ENCODE results near the gene TBCCD1. TPM values are rescaled to one million over a fixed set of nuclear protein-coding genes. Genes with fewer than 3 reads are reported as not detected.

The TBCCD1 gene
- total RNA-seq, 4 donors from 2014 or later, result 9.7 to 17.7 (median 14.6) TPM

DNA sequence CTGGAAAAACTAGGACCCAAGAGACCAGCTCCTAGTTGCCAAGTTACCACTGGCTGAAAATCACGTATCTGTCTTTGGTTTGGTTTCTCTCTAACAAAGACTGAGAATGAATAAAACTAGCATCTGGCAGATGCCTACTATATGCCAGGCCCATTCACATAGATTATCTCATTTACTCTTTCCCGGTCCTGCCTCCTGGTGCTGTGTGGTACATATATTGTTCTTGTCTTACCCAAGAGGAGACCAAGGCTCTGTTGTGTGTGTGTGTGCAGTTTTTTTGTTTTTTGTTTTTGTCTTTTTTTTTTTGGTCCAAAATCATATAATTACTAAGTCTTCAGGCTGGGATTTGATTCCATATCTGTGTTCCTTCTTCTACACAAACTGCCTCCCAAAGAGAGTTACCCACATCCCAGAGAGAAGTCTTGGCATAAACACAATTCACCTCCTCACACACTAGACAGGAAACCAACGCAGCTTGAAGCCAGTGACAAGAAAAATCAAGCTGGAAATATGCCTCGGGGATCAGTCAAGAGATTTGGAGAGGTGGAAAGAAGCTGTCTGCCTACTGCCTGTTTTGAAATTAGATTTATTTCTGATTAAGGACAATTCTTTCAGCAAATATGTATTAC lies 46.6 kb upstream of the TBCCD1 start:
- DNase-seq (ENCODE audit: low spot score in 2 of 2), result no peak
- no peak overlapping the region for H3K4me3 ChIP-seq (ENCODE audit: low read depth, poor library complexity, severe bottlenecking)
- WGBS, 2 donors, result 50 to 53% methylated on average over 4 of the region's 4 CpGs
- intact Hi-C loops (cut with DNase I; ENCODE audit: low total_unique reads), result loop anchor here (10.0 kb wide), 2 partner anchors 141 to 211 kb away; no protein-coding TSS in a partner anchor
- TF ChIP-seq POLR2A (IDR thresholded peaks at IDR 0.05), result no peak

GRCh38 chr3:186612721-186613636 lies 45.8 kb upstream of the TBCCD1 start, which contains the start of gene AHSG:
Gene AHSG (plus strand): TSS chr3:186613060. CDS start chr3:186613142, 82 bp downstream.
- WGBS, 2 donors, result 82 to 83% methylated on average over 7 of the region's 7 CpGs
- no peak for DNase-seq (ENCODE audit: low spot score in 2 of 2)
- no peak for TF ChIP-seq POLR2A (IDR thresholded peaks at IDR 0.05)
- TF ChIP-seq, protein P1, sequence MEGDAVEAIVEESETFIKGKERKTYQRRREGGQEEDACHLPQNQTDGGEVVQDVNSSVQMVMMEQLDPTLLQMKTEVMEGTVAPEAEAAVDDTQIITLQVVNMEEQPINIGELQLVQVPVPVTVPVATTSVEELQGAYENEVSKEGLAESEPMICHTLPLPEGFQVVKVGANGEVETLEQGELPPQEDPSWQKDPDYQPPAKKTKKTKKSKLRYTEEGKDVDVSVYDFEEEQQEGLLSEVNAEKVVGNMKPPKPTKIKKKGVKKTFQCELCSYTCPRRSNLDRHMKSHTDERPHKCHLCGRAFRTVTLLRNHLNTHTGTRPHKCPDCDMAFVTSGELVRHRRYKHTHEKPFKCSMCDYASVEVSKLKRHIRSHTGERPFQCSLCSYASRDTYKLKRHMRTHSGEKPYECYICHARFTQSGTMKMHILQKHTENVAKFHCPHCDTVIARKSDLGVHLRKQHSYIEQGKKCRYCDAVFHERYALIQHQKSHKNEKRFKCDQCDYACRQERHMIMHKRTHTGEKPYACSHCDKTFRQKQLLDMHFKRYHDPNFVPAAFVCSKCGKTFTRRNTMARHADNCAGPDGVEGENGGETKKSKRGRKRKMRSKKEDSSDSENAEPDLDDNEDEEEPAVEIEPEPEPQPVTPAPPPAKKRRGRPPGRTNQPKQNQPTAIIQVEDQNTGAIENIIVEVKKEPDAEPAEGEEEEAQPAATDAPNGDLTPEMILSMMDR (IDR thresholded peaks at IDR 0.05), result no peak
- H3K4me3 ChIP-seq (ENCODE audit: low read depth, poor library complexity, severe bottlenecking), result no peak within 1 kb of the TSS
- intact Hi-C loops (cut with DNase I; ENCODE audit: low total_unique reads), result loop anchor here (10.0 kb wide), 2 partner anchors 142 to 212 kb away; no protein-coding TSS in a partner anchor

- intact Hi-C loops (cut with DNase I; ENCODE audit: low total_unique reads), result loop anchor here (10.0 kb wide), 2 partner anchors 143 to 213 kb away; no protein-coding TSS in a partner anchor
- H3K4me3 ChIP-seq (ENCODE audit: low read depth, poor library complexity, severe bottlenecking), result no peak overlapping the region
- no peak for DNase-seq (ENCODE audit: low spot score in 2 of 2)
- TF ChIP-seq, protein P1 (IDR thresholded peaks at IDR 0.05), result no peak
- no peak for TF ChIP-seq POLR2A (IDR thresholded peaks at IDR 0.05)
- 60 to 82% methylated on average over 3 to 5 of the region's 5 CpGs for WGBS, 2 donors
These were observed 44.9 kb upstream of the TBCCD1 start for GRCh38 chr3:186612065-186612464.

- no peak overlapping the region for H3K4me3 ChIP-seq (ENCODE audit: low read depth, poor library complexity, severe bottlenecking)
- DNase-seq (ENCODE audit: low spot score in 2 of 2), result no peak
- 84 to 91% methylated on average over 8 of the region's 8 CpGs for WGBS, 2 donors
- no peak for TF ChIP-seq POLR2A (IDR thresholded peaks at IDR 0.05)
- TF ChIP-seq, protein P1 (IDR thresholded peaks at IDR 0.05), result no peak
- intact Hi-C loops (cut with DNase I; ENCODE audit: low total_unique reads), result no loop called here
These were observed 42.2 kb upstream of the TBCCD1 start for GRCh38 chr3:186609247-186609868.

DNA sequence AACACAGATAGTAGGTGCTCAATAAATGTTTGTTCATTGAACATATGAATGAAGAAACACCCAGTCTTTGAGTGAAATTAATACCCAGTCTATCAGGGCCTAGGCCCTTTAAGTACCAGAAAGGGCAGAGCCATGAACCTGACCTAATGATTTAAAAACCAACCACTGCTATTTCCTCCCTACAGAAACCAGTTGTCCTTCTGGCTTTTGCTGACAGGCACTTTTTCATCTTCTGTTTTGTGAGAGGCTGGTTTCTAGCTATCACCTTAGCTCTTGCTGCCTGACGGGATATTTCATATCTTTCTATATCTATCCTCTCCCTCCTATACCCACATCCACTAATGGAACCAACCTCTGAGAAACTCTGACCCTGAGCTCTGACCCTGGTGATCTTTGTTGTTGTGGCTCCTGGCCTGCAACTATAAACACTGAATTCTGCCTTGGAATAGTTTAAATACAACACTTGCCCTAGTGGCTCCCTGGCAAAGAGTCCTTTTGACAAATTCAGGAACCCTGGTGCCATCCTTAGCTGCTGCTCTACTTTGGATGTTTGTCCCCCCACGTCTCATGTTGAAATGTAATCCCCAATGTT lies 41.6 kb upstream of the TBCCD1 start:
- no peak overlapping the region for H3K4me3 ChIP-seq (ENCODE audit: low read depth, poor library complexity, severe bottlenecking)
- TF ChIP-seq, protein P1 (IDR thresholded peaks at IDR 0.05), result no peak
- no peak for TF ChIP-seq POLR2A (IDR thresholded peaks at IDR 0.05)
- intact Hi-C loops (cut with DNase I; ENCODE audit: low total_unique reads), result no loop called here
- WGBS, 2 donors, result 79 to 80% methylated on average over 2 of the region's 2 CpGs
- DNase-seq (ENCODE audit: low spot score in 2 of 2), result no peak

All from lower leg skin (tissue), 4 donors.